Stimulated activated CD4-positive, alpha-beta T cell treated with anti-CD3 and anti-CD28 coated beads, Interleukin-4, amount 100 ng/mL, for 1 hour (primary cell): ENCODE results near the gene FOXB2.
"Not testable (repeated sequence)": the region's sequence is repeated elsewhere in the genome, so short reads cannot be mapped to it uniquely, and the experiment has no call there.

Experiments
- DNase-seq: peaks from one replicate; pipeline ENCODE4 v3.0.0-alpha.2; 2020

FOXB2 gene

GRCh38 chr9:77019236-77019925 lies at the start of gene FOXB2:
Gene FOXB2, plus strand, starts transcription at chr9:77019655. Its CDS starts 0 bp downstream, at chr9:77019655.
- DNase-seq: no peak

DNA sequence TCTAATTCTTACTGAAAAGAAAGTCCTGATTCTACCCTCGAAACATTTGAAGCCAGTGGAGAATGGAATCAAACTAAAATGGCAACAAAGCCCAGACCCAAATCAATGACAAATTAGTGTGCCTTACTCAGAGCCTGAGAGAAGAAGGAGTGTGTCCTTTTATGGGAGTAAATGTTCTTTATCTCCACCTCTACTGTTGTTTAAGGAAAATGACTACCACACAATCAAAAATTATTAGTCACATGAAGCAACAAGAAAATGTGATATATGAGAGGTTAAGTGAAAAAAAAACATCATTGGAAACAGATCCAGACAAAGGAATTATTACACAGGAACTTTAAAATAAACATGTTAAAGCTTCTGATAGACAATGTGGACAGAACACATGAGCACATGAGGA lies 49.7 kb upstream of the FOXB2 start:
- no peak for DNase-seq

DNA sequence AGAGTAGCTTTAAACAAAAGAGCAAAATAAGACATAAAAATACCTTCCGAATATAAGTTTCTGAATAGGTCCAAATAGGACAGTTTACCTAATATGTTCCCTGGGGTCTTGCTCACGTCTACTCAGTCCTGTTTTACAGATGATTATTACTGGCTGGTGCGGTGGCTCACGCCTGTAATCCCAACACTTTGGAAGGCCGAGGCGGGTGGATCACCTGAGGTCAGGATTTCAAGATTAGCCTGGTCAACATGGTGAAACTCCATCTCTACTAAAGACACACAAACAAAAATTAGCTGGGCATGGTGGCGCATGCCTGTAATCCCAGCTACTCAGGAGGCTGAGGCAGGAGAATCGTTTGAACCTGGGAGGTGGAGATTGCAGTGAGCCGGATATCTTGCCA lies 40.6 kb upstream of the FOXB2 start:
- DNase-seq: not testable (repeated sequence)

GRCh38 chr9:76980566-76980965 lies 38.9 kb upstream of the FOXB2 start:
- DNase-seq: no peak

DNA sequence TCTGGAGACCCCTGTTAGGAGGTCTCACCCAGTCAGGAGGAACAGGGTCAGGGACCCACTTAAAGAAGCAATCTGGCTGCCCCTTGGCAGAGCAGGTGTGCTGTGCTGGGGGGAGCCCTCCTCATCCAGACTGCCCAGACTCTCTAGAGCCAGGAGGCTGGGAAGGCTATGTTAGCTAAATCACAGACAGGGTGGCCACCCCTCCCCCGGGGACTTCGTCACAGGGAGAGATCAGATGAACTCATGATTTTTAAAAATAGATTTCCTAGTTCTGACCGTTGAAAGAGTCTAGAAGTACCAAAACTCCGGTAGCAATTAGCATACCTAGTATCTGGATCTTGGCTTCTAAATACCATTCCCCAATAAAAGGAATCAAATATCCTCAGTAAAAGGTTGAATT lies 35.0 kb upstream of the FOXB2 start:
- no peak for DNase-seq

GRCh38 chr9:76985581-76985980 lies 33.9 kb upstream of the FOXB2 start:
- DNase-seq: no peak

- DNase-seq: no peak
Observed at GRCh38 chr9:76987594-76988200, 31.8 kb upstream of the FOXB2 start.

GRCh38 chr9:76988941-76989340 lies 30.5 kb upstream of the FOXB2 start:
- no peak for DNase-seq

DNA sequence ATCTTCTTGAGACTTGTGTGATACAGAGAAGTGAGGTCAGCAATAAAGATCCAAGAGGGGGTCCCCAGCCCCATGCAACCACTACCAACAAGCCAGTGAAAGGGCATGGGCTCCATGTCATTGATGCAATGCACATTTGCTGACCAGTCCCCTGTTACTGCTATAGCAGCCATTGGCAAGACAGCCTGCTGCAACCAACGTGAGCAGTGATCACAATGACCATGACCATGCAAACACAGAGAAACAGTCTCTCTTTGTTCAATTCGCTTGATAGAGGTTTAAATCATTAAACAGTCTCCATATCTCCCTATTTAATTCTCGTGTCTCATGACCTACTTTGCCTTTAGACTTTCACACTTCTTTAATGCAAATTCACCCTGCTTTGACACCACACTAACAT lies 30.0 kb upstream of the FOXB2 start:
- DNase-seq: no peak

DNA sequence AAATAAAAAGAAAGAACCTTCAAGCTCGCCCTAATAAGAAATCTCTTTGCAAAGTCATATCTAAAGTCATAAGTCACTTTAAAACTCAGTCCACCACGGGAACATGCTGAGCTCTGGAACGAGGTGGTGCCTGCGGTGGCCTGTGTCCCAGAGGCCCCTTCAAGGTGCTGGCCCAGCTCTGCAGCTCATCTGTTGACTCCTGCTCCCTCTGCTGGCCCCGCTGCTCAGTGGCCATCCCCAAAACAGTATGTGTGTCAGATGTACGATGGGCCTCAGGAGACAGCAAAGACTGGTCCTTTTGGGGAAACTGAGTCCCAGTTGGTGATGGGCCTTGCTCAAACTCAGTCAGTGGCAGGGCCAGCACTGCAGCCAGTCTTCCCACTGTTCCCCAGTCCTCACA lies 22.8 kb upstream of the FOXB2 start:
- no peak for DNase-seq

GRCh38 chr9:76999261-76999660 lies 20.2 kb upstream of the FOXB2 start:
- no peak for DNase-seq

GRCh38 chr9:77000330-77000729 lies 19.1 kb upstream of the FOXB2 start:
- no peak for DNase-seq

- no peak for DNase-seq
Observed at GRCh38 chr9:77003366-77003765, 16.1 kb upstream of the FOXB2 start.

GRCh38 chr9:77005216-77005615 lies 14.2 kb upstream of the FOXB2 start:
- no peak for DNase-seq

DNA sequence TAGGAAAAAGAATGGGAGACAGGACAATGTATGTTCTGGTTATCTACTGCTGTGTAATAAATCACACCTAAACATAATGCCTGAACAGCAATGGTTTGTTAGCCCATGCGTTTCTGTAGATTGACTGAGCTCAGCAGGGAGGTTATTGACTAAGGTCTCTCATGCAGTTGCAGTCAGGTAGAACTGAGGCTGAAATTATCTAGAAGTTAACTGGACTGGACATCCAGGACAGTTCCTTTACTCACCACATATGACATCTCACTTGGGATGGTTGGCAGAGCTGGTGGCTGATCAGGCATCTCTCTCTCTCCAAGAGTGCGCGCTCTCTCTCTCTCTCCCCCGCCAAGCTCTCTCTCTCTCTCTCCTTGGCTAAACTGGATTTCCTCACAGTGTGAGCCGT lies 8.9 kb upstream of the FOXB2 start:
- DNase-seq: no peak

- peak; percentile 68 for DNase-seq
Observed at GRCh38 chr9:77011973-77012821, 7.3 kb upstream of the FOXB2 start.

GRCh38 chr9:77013206-77013931 lies 6.1 kb upstream of the FOXB2 start:
- DNase-seq: no peak

DNA sequence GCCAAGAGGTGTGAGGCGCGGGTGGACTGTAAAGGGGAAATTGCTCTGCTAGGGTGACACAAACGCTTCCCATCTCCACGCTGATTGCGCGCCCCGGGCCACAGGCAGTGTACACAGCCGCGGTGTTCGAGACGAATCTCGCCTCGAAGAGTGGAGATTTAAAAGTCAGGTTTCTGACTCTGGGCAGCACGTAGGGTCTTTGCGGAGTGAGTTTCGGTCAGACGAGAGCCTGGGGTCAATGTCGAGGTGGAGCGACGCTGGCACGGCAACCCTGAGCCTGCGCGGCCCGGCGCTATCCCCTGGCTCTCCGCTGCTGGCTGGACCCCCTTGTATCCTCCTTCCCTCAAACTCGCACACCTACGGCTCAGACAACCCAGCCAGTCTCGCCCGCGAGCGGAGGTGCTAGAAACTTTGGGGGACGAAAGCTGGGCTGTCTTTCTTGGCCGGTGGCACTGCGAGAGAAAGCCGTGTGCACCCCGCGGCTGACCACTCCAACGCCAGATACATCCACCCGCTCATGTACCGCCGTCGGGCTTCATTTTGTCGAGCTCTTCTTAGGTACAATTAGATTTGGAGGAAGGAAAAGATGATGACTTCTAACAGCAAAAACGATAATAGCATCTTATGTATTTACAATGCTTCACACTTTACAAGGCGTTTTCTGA lies 5.4 kb upstream of the FOXB2 start:
- DNase-seq: no peak

DNA sequence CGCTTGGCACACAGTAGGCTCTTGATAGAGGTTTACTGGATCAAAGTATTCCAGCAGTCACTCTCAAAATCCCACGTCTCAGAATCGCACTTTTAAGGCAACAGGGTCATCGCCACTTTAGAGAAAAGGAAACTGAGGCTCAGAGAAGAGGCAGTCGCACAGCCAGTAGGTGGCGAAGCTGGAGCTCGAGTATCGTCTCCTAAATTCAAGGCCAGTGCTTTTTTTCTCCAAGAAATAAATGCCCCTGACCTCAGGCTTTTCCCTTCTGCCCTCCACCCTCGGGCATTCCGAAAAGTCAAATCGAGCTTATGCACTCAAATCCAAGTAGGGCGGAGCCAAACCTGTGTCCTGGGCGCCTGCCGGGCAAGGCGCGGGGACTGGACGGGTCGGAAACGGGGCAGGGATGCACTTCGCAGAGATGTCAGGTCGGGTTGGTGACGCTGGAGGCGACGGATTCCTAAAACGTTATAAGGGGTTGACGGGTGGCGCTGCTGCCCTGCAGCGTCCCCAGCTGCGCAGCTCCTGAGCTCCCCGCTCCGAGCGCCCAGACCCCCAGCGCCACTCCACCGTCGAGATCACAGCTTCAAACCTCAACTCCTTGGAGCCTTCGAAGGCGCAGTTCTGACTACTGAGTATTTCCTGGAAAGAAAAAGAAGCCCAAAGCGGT lies 4.7 kb upstream of the FOXB2 start:
- DNase-seq: no peak

DNA sequence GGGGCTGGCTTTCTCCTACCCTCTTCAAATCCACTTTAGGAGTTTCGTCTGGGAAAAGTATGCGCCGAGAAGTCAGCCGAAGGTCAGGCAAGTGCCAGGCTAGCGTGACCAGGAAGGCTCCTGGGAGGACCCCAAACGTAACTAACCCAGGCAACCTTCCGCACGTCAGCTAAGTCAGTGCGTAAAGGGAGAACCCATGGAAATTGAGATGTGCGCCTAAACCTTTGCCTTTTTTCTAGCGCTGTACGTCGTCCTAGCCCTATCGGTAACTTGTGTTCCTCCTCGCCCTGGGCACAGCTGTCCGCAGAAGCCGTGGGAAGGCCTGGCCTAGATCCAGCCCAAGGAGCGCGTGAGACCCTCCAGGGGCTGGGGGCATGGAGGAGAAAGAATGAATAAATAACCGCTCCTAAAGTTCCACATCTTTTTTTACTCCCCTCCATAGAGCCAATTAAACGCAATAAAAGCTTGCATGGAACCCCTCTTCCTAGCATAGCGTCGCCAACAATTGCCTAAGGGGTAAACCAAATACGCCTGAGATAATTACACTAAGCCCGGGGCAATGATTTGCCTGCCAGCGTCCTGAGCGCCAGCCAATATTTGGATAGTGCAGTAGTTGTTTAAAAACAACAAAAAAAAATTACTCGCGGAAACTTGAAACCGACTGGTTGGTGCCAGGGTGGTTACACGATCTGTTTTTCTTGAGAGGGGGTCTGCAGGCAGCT lies 4.0 kb upstream of the FOXB2 start:
- DNase-seq: no peak

DNA sequence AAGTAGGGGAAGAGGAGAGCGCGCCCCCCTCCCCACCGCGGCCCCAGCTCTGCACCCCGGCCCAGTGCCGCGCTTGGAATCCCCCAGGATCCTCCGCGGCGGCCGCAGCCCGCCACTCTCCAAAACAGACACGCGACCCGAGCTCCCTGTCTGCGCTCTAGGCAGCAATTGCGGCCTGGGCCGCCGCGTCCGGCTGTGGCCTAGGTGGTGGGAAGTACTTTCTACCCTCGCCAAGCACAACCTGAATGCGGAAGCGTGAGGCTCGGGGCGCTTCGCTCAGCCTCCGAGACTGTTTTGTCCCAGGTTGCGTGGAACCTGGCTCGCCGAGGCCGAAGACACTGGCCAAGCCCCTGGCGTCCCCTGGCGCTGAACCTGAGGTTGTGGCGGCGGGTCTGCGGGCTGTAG lies 3.3 kb upstream of the FOXB2 start:
- DNase-seq: no peak
